ENCODE data around the gene ROR1.

Gene ROR1

GRCh38 chr1:63891060-63891690, 117.4 kb downstream of the ROR1 start:
- DNase-seq = no peak
- H3K27ac ChIP-seq (ENCODE audit: low read length) = no peak overlapping the region
- no peak overlapping the region for H2AFZ ChIP-seq (ENCODE audit: low read length)
- H3K36me3 ChIP-seq (replicated peaks; ENCODE audit: insufficient read depth, low read length) = no peaks in the 10 kb centered on the region
- TF ChIP-seq EZH2 (optimal IDR thresholded peaks at IDR 0.05; ENCODE audit: low read depth, low read length) = no peak
- no peak for TF ChIP-seq CTCF (IDR thresholded peaks at IDR 0.05; ENCODE audit: low read length)
- TF ChIP-seq EZH2phosphoT487 (IDR thresholded peaks at IDR 0.05; ENCODE audit: low read length) = no peak
- no peaks in the 10 kb centered on the region for H3K27me3 ChIP-seq (replicated peaks; ENCODE audit: insufficient read depth, low read length)
- no peaks in the 10 kb centered on the region for H3F3A ChIP-seq (ENCODE audit: insufficient read depth, low read length)
- no peak overlapping the region for H3K4me2 ChIP-seq (ENCODE audit: low read depth, low read length)
- no peaks in the 10 kb centered on the region for H3K9me2 ChIP-seq (replicated peaks; ENCODE audit: insufficient read depth, low read length)
- no peaks in the 10 kb centered on the region for H3K79me2 ChIP-seq (ENCODE audit: low read length)
- H3K4me3 ChIP-seq (ENCODE audit: low read length) = no peak overlapping the region
- no peaks in the 10 kb centered on the region for H4K20me1 ChIP-seq (ENCODE audit: insufficient read depth, low read length)
- H3K9ac ChIP-seq (ENCODE audit: low read length) = no peak overlapping the region
- H3K4me1 ChIP-seq (ENCODE audit: low read length) = no peaks in the 10 kb centered on the region
- H3K9me3 ChIP-seq (replicated peaks; ENCODE audit: insufficient read depth, low read length) = no peaks in the 10 kb centered on the region

GRCh38 chr1:63892632-63893395, 119.0 kb downstream of the ROR1 start:
- H3K9me3 ChIP-seq (replicated peaks; ENCODE audit: insufficient read depth, low read length) = no peaks in the 10 kb centered on the region

GRCh38 chr1:63893976-63894375, 120.2 kb downstream of the ROR1 start:
- Histone ChIP-seq H3K79me2 (ENCODE audit: low read length) (no peaks in the 10 kb centered on the region), H3K4me1 (ENCODE audit: low read length) (no peaks in the 10 kb centered on the region), H3K4me2 (ENCODE audit: low read depth, low read length) (no peak overlapping the region), H3K9me2 (replicated peaks; ENCODE audit: insufficient read depth, low read length) (no peaks in the 10 kb centered on the region), H3K9ac (ENCODE audit: low read length) (no peak overlapping the region), H3F3A (ENCODE audit: insufficient read depth, low read length) (no peaks in the 10 kb centered on the region), H3K27ac (ENCODE audit: low read length) (no peak overlapping the region), H2AFZ (ENCODE audit: low read length) (no peak overlapping the region), H4K20me1 (ENCODE audit: insufficient read depth, low read length) (no peaks in the 10 kb centered on the region), H3K4me3 (ENCODE audit: low read length) (no peak overlapping the region), H3K36me3 (replicated peaks; ENCODE audit: insufficient read depth, low read length) (no peaks in the 10 kb centered on the region), H3K9me3 (replicated peaks; ENCODE audit: insufficient read depth, low read length) (no peaks in the 10 kb centered on the region), H3K27me3 (replicated peaks; ENCODE audit: insufficient read depth, low read length) (no peaks in the 10 kb centered on the region)
- no peak for DNase-seq
- TF ChIP-seq CTCF (IDR thresholded peaks at IDR 0.05; ENCODE audit: low read length) (no peak), EZH2phosphoT487 (IDR thresholded peaks at IDR 0.05; ENCODE audit: low read length) (no peak), EZH2 (optimal IDR thresholded peaks at IDR 0.05; ENCODE audit: low read depth, low read length) (no peak)

More at GRCh38 chr1:63892632-63893395, 119.0 kb downstream of the ROR1 start:
- Histone ChIP-seq H3K4me3 (ENCODE audit: low read length) (no peak overlapping the region), H3F3A (ENCODE audit: insufficient read depth, low read length) (no peaks in the 10 kb centered on the region), H3K4me2 (ENCODE audit: low read depth, low read length) (no peak overlapping the region), H3K27ac (ENCODE audit: low read length) (no peak overlapping the region), H3K27me3 (replicated peaks; ENCODE audit: insufficient read depth, low read length) (no peaks in the 10 kb centered on the region), H2AFZ (ENCODE audit: low read length) (no peak overlapping the region), H3K9ac (ENCODE audit: low read length) (no peak overlapping the region), H3K79me2 (ENCODE audit: low read length) (no peaks in the 10 kb centered on the region), H4K20me1 (ENCODE audit: insufficient read depth, low read length) (no peaks in the 10 kb centered on the region), H3K4me1 (ENCODE audit: low read length) (no peaks in the 10 kb centered on the region), H3K9me2 (replicated peaks; ENCODE audit: insufficient read depth, low read length) (no peaks in the 10 kb centered on the region), H3K36me3 (replicated peaks; ENCODE audit: insufficient read depth, low read length) (no peaks in the 10 kb centered on the region)
- DNase-seq = no peak
- TF ChIP-seq EZH2 (optimal IDR thresholded peaks at IDR 0.05; ENCODE audit: low read depth, low read length) (no peak), CTCF (IDR thresholded peaks at IDR 0.05; ENCODE audit: low read length) (no peak), EZH2phosphoT487 (IDR thresholded peaks at IDR 0.05; ENCODE audit: low read length) (no peak)
